Vagina (tissue), 2 donors: ENCODE measurements around the gene SESTD1. TPM values are rescaled to one million over a fixed set of nuclear protein-coding genes. Genes with fewer than 3 reads are reported as not detected.

Experiments used
- DNase-seq, 2 donors: peaks; one replicate each; pipeline ENCODE4 v3.0.0-alpha.2; 2017; ENCODE audit errors: extremely low spot score in 2 of 2
- H3K27ac ChIP-seq: fragments of 200-600 bp; sonication (generic); one replicate; pipeline ENCODE4 v1.5.1; 2019
- H3K27me3 ChIP-seq: fragments of 200-600 bp; sonication (generic); one replicate; pipeline ENCODE4 v1.5.1; 2019
- H3K36me3 ChIP-seq, 2 donors: fragments of 200-600 bp; sonication (generic); one replicate each; pipeline ENCODE4 v1.5.1; 2017 to 2019
- H3K4me1 ChIP-seq: fragments of 200-600 bp; sonication (generic); one replicate; pipeline ENCODE4 v1.5.1; 2019
- H3K4me3 ChIP-seq, 2 donors: fragments of 200-600 bp; sonication (generic); 1 replicate in 1 of 2; 2 replicates in 1 of 2; pipeline ENCODE4 v1.5.1; 2016 to 2019
- H3K9me3 ChIP-seq: fragments of 200-600 bp; sonication (generic); one replicate; pipeline ENCODE4 v1.5.1; 2019
- CTCF ChIP-seq, 3 experiments: fragments of 450-650 bp in 2 of 3; fragments of 200-600 bp in 1 of 3; sonication (generic) in 1 of 3; IDR thresholded peaks; one replicate each; pipeline ENCODE4 v1.5.1; 2017 to 2019; ENCODE audit warnings: antibody characterized with exemption in 3 of 3, mild to moderate bottlenecking in 2 of 3, moderate library complexity in 2 of 3
- POLR2A ChIP-seq, 2 donors: fragments of 450-650 bp; IDR thresholded peaks; one replicate each; pipeline ENCODE4 v1.6.1; 2017; ENCODE audit warnings: antibody characterized with exemption in 2 of 2, mild to moderate bottlenecking in 2 of 2, moderate library complexity in 2 of 2
- POLR2AphosphoS5 ChIP-seq, 2 donors: sonication (generic); formaldehyde crosslinking; IDR thresholded peaks; one replicate each; pipeline ENCODE4 v1.9.0; 2017; ENCODE audit warnings: antibody characterized with exemption in 2 of 2, mild to moderate bottlenecking in 2 of 2, low read depth in 1 of 2; ENCODE audit not compliant: insufficient read depth in 1 of 2
- intact Hi-C: fragments of 100-400 bp; cut with DNase I; formaldehyde crosslinking; loops from one replicate; pipeline ENCODE4 v1.15.1; 2023
- total RNA-seq: library from RNA; depleted of rRNA; stranded (reverse); fragments of >200 nt; gene quantifications from one replicate; pipeline ENCODE4 v1.2.3, GENCODE V29; 2016

The SESTD1 gene
- total RNA-seq, 1 donor from 2014 or later: 23.3 TPM

GRCh38 chr2:179180242-179180641 is 84.4 kb downstream of the SESTD1 start:
- intact Hi-C loops: no loop called here
- no peak for TF ChIP-seq CTCF (IDR thresholded peaks at IDR 0.05)
- TF ChIP-seq POLR2A (IDR thresholded peaks at IDR 0.05): no peak
- no peak for TF ChIP-seq POLR2AphosphoS5 (IDR thresholded peaks at IDR 0.05; ENCODE audit: insufficient read depth in 1 of 2, low read depth in 1 of 2)
- DNase-seq: no peak
- Histone ChIP-seq H3K4me1 (no peaks in the 10 kb centered on the region), H3K9me3 (no peaks in the 10 kb centered on the region), H3K27ac (no peak overlapping the region), H3K4me3 (no peak overlapping the region), H3K27me3 (no peaks in the 10 kb centered on the region), H3K36me3 (peaks cover 0 to 14% of the 10 kb centered on the region in 2 donors)

- Histone ChIP-seq H3K27me3 (no peaks in the 10 kb centered on the region), H3K9me3 (no peaks in the 10 kb centered on the region), H3K4me3 (no peak overlapping the region), H3K36me3 (peaks cover 0 to 18% of the 10 kb centered on the region in 2 donors), H3K27ac (no peak overlapping the region), H3K4me1 (no peaks in the 10 kb centered on the region)
- no peak for DNase-seq
- intact Hi-C loops: no loop called here
- TF ChIP-seq POLR2A (IDR thresholded peaks at IDR 0.05) (no peak), CTCF (IDR thresholded peaks at IDR 0.05) (no peak), POLR2AphosphoS5 (IDR thresholded peaks at IDR 0.05; ENCODE audit: insufficient read depth in 1 of 2, low read depth in 1 of 2) (no peak)
Observed at GRCh38 chr2:179179719-179180118, 84.9 kb downstream of the SESTD1 start.

GRCh38 chr2:179177694-179178093 is 86.9 kb downstream of the SESTD1 start:
- no peaks in the 10 kb centered on the region for H3K4me1 ChIP-seq
- H3K9me3 ChIP-seq: no peaks in the 10 kb centered on the region
- H3K36me3 ChIP-seq: peaks cover 0 to 18% of the 10 kb centered on the region in 2 donors
- DNase-seq: no peak
- no peak for TF ChIP-seq CTCF (IDR thresholded peaks at IDR 0.05)
- no peak for TF ChIP-seq POLR2A (IDR thresholded peaks at IDR 0.05)
- no peak for TF ChIP-seq POLR2AphosphoS5 (IDR thresholded peaks at IDR 0.05; ENCODE audit: insufficient read depth in 1 of 2, low read depth in 1 of 2)
- intact Hi-C loops: no loop called here
- H3K4me3 ChIP-seq: no peak overlapping the region
- H3K27ac ChIP-seq: no peak overlapping the region
- no peaks in the 10 kb centered on the region for H3K27me3 ChIP-seq

GRCh38 chr2:179174240-179174639 is 90.4 kb downstream of the SESTD1 start:
- TF ChIP-seq CTCF (IDR thresholded peaks at IDR 0.05) (no peak), POLR2A (IDR thresholded peaks at IDR 0.05) (no peak), POLR2AphosphoS5 (IDR thresholded peaks at IDR 0.05; ENCODE audit: insufficient read depth in 1 of 2, low read depth in 1 of 2) (no peak)
- no peak overlapping the region for H3K4me3 ChIP-seq
- intact Hi-C loops: no loop called here

GRCh38 chr2:179172894-179173293 is 91.7 kb downstream of the SESTD1 start:
- no peaks in the 10 kb centered on the region for H3K27me3 ChIP-seq
- DNase-seq: no peak

More at GRCh38 chr2:179174240-179174639, 90.4 kb downstream of the SESTD1 start:
- no peak overlapping the region for H3K27ac ChIP-seq
- H3K36me3 ChIP-seq: peaks cover 3 to 18% of the 10 kb centered on the region in 2 donors
- no peak for DNase-seq
- H3K9me3 ChIP-seq: no peaks in the 10 kb centered on the region
- H3K27me3 ChIP-seq: no peaks in the 10 kb centered on the region
- H3K4me1 ChIP-seq: no peaks in the 10 kb centered on the region

More at GRCh38 chr2:179172894-179173293, 91.7 kb downstream of the SESTD1 start:
- H3K9me3 ChIP-seq: no peaks in the 10 kb centered on the region
- H3K27ac ChIP-seq: no peak overlapping the region
- TF ChIP-seq POLR2AphosphoS5 (IDR thresholded peaks at IDR 0.05; ENCODE audit: insufficient read depth in 1 of 2, low read depth in 1 of 2) (no peak), POLR2A (IDR thresholded peaks at IDR 0.05) (no peak)
- intact Hi-C loops: no loop called here
- no peak overlapping the region for H3K4me3 ChIP-seq
- no peaks in the 10 kb centered on the region for H3K4me1 ChIP-seq
- H3K36me3 ChIP-seq: peaks cover 3 to 13% of the 10 kb centered on the region in 2 donors
